HG02678 (cell line): ENCODE measurements around the gene MAST4.

Source experiments
- ATAC-seq: cut with Tn5 transposase; IDR thresholded peaks from one replicate; pipeline ENCODE4 v1.9.1; 2021; ENCODE audit warnings: mild to moderate bottlenecking, moderate library complexity; ENCODE audit not compliant: unreplicated experiment

MAST4 gene

GRCh38 chr5:67009028-67009427, 412.8 kb downstream of the MAST4 start:
- ATAC-seq: no peak

GRCh38 chr5:67010684-67011409, 414.7 kb downstream of the MAST4 start:
- no peak for ATAC-seq

DNA sequence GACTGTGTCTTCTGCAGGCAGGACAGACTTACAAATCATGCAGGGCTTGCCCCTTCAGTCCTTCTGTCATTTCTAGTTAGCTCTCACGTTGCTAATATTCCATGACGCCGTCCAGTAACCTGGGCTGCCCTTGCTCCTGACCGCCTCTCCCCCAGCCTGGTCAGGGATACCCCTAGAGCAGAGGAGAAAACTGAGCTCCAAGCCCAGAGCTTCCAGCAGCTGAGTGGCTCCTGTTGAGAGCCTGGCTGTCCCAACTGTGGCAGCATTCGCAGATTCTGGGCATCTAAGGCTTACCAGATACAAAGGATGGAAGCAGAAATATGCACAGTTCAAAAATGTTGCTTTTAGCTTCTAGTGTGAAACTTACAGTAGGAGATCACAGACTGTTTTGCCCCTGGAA, 415.2 kb downstream of the MAST4 start:
- no peak for ATAC-seq

DNA sequence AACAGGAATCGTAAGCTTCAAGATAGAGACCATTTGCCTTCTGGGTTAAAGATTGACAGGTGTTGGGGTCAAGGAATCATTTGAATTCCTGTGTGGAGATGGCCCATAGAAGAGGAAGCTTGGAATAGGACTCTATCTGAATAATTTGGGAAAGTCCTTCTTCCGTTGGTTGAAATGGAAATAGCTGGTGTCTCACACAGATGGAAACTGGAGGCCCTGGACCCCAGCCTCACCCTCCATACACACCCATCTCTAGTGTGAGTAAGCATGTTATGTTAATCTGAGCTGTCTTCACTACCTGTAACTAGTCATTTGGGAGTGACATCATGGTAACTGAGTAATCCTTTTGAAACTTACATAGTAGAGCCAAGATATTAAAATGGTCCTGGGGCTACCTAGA, 416.0 kb downstream of the MAST4 start:
- ATAC-seq: no peak

DNA sequence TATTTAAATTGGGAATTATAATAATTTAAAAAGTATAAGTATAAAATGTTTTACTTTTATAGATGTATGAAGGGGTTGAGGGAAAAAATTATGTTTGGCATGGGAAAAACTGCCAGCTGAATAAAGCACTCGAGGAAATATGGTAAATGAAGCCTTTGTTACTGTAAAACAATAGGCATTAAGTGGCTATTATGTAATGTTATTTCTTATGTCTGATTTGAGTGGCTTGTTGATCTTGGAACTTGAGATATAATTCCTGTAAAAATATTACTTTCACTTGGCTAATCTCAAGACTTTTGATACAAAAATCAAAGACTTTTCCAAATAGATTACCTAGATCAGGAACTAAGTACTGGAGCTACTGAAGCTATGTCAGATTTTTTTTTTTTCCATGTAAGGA, 417.5 kb downstream of the MAST4 start:
- no peak for ATAC-seq

GRCh38 chr5:67014191-67014590, 418.0 kb downstream of the MAST4 start:
- no peak for ATAC-seq

GRCh38 chr5:67014957-67015400, 418.8 kb downstream of the MAST4 start:
- no peak for ATAC-seq

GRCh38 chr5:67015541-67016191, 419.5 kb downstream of the MAST4 start:
- no peak for ATAC-seq

DNA sequence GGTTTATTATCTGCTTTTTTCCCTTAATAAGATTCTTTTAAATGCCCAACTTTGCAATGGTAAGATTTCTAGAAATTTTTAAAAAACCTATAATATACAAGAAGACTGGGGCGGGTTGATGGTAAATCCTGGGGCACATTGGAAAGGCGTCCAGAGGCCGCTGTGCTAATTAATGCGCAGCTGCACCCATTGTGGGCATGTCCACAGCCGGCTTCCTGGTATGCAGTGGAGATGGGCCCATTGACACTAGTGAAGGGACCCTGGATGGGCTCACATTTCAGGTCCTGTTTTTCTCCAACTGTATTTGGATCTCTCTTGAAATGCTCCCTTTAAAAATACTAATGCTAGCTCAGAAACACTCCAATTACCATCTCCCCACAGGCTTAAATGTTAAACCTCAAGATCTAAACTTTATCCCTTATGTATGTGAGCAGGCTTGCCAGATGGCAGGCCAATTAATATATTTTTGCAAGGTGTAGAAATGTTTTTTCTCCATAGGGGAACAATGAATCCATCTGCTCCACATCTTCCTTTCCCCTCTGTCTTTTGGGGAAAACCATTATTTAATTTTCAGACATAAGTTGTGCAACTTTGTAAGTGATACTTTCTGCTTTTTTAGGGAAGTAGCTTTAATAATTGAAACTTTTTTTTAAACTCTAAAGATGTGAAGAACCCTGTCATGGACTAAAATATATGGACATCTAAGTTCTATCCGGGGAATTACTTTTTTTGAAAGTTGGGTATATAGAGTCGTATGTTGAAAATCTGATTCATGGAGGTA, 423.1 kb downstream of the MAST4 start:
- no peak for ATAC-seq

DNA sequence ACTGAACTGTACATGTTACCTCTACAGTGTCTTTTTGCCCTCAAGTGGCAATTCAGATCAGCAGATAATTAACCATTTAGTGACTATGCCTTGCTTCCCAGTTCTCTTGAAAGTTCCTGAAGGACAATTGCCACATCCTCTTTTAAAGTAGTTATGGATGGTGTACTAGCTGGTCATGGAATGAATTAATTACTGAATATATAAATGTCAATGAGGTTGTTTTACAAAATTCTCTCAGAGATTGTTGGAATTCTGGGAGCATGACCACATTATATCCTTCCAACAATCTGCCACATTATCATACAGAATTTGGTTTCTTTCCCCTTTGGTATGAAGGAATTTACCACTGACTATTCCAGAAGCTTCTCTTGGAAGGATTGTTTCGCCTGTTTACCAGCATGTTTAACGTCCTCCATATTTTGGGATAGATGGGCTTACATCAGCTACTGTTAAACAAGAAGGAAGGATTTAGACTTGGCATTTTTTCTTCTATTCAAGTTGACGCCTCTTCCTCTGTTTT, 424.0 kb downstream of the MAST4 start:
- no peak for ATAC-seq

GRCh38 chr5:67021031-67021430, 424.8 kb downstream of the MAST4 start:
- no peak for ATAC-seq

DNA sequence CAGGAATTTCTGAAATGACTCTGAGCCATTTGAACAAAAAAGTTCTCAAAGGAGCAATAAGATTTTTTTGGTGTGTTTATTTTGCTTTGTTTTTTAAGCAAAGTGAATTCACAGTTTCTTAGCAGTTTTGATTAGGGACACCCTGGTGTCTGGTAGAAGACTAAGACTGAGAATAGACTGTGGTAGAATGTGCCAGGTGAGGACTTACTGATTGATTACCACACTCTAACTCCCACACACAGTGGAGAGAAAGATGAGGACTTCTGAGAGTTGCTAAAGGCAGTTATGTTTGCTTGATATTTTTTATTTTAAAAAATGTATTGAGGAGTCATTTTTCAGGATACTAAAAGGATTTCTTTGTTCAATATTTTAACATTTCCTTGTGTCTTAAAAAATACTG, 425.3 kb downstream of the MAST4 start:
- no peak for ATAC-seq

- no peak for ATAC-seq
These were observed 425.8 kb downstream of the MAST4 start for GRCh38 chr5:67021962-67022361.

- ATAC-seq: no peak
These were observed 429.3 kb downstream of the MAST4 start for GRCh38 chr5:67025457-67025856.

- no peak for ATAC-seq
These were observed 430.1 kb downstream of the MAST4 start for GRCh38 chr5:67026278-67026677.

DNA sequence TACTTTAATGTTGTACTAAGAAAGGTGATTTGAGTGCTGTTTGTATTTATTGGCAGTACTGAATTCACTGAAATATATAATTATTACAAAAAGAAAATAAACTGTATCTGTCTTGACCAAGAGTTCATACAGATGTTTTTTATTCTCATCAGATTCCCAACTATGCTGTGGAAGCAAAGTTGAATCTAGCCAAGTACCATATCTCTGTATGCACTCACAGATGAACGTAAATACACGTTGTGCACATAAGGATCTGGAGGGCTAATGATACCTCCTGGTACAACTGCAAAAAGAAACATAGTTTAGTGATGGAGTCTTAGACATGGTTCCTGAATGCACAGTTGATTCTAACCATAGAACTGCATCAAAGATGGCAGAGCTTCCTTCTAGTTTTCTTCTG, 431.0 kb downstream of the MAST4 start:
- no peak for ATAC-seq

DNA sequence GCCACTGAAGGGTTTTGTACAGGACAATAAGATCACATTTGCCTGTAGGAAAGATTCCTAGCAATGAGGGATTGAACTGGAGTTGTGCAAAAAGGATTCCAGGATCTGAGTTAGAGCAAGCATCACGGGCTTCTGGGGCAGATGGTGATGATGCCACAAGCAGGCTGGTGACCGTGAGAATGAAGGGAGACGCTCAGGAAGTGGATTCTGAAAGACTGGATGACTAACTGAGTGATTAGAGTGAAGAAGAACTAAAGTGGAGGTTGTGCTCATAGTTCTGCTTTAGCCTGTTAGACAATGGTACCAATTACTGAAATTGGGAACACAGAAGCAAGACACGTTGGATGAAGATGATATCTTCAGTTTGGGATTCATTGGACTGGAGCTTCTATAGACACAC, 432.2 kb downstream of the MAST4 start:
- ATAC-seq: no peak

DNA sequence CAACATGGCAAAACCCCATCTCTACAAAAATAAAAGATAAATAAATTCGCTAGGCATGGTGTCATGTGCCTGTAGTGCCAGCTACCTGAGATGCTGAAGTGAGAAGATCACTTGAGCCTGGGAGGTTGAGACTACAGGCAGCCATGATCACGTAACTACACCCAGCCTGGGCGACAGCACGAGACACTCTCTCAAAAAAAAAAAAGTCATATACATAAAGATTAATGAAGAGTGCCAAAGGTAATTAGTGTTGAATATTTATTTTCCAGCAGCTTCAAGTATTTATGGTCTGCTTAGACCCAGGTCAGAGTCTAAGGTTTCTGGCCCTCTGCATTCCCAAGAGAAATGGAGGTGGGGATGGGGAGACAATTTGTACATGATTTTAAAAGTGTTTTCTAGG, 432.7 kb downstream of the MAST4 start:
- ATAC-seq: no peak

DNA sequence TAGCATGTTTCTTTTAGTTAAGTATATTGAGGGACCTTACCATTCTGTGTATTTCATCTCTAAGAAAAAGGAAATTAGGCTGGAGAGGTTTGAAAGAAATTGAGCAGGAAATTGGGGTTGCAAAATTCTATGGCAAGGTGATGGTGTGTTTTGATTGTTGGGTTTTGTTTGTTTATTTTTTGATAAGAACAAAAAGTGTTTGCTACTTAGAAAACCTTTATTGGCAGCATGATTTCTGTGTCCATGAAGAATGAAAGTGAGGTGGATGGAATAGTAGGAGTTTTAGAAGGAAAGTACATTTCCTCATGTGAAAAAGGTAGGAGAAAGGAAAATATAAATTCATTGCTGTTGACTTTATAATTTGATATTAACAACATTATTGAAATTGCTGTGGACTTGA, 433.3 kb downstream of the MAST4 start:
- ATAC-seq: no peak

GRCh38 chr5:67030289-67031056, 434.3 kb downstream of the MAST4 start:
- ATAC-seq: no peak

DNA sequence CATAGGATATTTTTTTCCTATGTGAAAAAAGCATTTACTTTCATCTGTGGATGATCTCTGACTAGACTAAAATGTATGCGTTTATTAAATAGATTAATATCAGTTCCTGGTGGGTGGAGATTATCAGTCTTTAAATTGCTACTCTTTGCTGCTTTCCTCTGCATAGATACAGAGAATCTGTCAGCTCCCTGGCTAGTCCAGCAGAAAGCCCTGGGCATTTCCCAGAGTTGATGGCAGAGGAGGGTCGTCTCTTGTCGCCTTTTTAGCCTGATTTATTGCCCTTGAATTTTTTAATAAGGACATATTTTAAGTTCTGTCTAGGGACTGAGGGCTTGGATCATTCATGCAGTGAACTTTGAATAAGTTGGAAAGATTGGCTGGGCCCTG, 434.9 kb downstream of the MAST4 start:
- no peak for ATAC-seq
